CD4-positive, alpha-beta T cell treated with Interferon gamma for 1 hour (primary cell): ENCODE data around the gene TMEM141.
"Not testable (repeated sequence)": the region's sequence is repeated elsewhere in the genome, so short reads cannot be mapped to it uniquely, and the experiment has no call there.

Experiments
- DNase-seq: peaks from one replicate; pipeline ENCODE4 v3.0.0-alpha.2; 2020

Gene TMEM141

DNA sequence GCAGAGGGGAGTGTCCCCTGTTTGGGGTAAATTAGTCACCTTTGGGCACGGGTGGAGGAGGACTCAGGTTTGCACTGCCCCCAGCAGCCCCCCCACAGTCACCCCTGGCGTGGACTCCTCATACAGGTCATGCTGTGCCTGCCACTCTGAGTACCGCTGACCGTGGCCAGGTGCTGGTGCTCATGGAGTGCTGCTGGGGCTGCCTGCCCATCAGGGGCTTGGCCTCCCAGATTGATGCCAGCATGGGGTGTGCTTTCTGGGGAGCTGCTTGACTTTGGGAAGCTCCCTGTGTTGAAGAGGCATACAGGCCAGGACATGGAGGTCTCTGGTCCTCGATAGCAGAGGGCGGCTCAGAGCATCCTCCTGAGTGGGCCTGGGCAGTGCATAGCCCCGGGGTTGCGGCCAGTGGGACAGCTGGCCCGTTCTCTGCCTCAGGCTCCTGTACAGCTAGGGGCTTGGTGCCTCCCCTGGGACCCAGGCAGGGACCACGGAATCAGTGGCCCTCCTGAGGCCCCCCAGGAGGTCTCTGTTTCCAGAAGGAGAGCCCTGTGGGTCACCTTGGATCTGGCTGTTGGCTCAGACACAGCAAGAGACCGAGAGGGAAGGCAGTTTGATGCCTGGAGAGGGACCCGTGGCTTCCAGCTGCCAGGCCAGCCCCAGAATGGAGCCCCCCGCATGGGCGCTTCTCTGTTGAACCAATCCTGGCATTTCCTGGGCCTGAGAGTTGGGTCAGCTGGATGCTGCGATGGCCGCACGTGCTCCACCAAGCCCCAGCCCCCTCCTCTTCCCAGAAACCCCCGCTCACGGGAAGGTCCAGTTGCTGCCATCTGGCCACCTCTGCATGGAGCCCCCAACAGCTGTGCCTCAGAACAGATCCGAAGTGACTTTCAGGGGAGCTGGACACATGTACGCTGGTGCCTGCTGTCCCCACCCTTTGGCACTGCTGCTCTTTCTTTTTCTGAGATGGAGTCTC is 45.1 kb downstream of the TMEM141 start:
- no peak for DNase-seq

DNA sequence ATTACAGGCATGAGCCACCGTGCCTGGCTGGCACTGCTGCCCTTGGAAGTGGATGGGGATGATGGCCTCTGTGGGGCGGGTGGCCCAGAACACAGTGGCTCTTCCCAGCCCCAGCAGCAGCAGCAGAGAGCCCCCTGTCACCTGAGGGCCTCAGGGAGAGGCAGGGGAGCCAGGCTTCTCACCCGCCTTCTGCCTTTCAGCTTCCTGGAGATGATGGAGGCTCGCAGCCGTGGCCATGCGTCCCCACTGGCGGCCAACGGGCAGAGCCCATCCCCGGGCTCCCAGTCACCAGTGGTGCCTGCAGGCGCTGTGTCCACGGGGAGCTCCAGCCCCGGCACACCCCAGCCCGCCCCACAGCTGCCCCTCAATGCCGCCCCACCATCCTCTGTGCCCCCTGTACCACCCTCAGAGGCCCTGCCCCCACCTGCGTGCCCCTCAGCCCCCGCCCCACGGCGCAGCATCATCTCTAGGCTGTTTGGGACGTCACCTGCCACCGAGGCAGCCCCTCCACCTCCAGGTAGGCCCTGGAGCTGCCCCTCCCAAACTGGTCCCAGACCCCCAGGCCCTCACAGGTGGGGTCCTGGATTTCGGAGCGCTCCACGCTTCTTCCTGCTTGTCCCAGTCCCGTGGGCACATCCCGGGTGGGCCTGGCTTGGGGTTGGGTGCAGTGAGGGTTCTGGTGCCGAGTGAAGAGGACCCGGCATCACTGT is 46.2 kb downstream of the TMEM141 start:
- no peak for DNase-seq

DNA sequence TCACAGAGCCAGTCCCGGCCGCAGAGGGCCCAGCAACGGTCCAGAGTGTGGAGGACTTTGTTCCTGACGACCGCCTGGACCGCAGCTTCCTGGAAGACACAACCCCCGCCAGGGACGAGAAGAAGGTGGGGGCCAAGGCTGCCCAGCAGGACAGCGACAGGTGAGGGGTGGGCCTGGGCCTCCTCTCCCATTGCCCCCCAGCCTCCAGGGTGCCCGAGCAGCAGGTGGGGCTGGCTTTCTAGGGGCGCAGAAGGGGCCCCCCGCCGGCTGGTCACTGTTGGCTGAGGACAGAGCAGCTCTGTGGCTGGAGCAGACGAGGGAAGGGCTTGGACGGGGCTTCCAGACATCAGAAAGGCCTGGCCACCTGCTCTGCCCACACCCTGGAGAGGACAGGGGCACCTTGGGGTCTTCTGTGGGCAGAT is 46.7 kb downstream of the TMEM141 start:
- not testable (repeated sequence) for DNase-seq

DNA sequence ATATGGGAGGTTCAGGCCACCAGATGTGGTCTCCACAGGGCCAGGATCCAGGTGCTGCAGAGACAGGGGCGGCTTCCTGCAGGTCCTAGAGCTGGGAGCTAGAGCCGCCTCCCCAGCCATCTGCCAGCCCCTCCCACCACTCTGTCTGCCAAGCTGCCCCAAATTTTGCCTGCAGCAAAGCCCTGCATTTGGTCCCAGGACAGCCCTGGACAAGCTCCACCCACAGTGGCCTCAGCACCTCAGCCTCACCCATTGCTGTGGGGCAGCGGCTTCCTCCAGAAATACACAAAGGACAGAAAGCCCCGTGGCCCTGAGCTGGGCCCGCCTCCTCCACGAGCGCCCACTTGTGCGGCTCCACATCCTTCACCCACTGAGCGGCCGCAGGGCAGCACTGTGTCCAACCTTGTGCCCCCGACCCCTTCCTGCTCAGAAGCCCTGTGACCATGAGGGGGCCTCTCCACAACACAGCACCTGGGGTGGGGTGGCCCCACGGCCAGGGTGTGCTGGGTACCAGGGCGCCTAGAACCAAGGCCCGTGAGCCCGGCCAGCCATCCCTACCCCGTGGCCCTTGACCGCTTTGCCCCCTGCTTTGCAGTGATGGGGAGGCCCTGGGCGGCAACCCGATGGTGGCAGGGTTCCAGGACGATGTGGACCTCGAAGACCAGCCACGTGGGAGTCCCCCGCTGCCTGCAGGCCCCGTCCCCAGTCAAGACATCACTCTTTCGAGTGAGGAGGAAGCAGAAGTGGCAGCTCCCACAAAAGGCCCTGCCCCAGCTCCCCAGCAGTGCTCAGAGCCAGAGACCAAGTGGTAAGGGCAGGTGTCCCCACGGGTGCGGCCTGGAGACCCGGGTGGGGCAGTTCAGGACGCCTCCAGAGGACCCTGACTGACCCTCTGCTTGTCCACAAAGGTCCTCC is 47.4 kb downstream of the TMEM141 start:
- DNase-seq, result no peak

DNA sequence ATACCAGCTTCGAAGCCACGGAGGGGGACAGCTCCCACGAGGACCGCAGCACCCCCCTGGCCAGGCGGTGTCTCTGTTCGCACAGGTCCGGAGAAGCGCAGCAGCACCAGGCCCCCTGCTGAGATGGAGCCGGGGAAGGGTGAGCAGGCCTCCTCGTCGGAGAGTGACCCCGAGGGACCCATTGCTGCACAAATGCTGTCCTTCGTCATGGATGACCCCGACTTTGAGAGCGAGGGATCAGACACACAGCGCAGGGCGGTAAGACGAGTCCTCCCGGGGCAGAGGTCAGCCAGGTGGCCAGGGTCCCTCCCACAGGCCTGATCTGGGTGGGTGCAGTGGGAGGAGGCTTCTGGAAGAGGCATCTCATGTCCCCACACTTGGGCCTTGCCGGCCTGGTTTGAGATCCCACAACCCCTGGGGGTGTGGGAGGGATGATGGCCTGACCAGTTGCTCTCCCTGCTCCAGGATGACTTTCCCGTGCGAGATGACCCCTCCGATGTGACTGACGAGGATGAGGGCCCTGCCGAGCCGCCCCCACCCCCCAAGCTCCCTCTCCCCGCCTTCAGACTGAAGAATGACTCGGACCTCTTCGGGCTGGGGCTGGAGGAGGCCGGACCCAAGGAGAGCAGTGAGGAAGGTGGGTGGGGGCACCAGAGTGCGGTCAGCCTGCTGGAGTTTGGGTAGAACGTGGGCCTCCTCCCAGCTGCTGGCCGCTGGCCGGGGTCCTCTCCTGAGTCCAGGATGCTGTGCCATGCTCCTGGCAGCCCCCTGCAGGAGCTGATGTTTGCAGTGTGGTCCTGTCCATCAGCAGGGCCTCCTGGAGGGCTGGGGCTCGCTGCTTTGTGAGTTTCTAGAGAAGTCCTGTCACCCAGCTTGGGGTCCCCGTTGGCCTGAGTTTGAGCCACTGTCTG is 48.3 kb downstream of the TMEM141 start:
- no peak for DNase-seq

DNA sequence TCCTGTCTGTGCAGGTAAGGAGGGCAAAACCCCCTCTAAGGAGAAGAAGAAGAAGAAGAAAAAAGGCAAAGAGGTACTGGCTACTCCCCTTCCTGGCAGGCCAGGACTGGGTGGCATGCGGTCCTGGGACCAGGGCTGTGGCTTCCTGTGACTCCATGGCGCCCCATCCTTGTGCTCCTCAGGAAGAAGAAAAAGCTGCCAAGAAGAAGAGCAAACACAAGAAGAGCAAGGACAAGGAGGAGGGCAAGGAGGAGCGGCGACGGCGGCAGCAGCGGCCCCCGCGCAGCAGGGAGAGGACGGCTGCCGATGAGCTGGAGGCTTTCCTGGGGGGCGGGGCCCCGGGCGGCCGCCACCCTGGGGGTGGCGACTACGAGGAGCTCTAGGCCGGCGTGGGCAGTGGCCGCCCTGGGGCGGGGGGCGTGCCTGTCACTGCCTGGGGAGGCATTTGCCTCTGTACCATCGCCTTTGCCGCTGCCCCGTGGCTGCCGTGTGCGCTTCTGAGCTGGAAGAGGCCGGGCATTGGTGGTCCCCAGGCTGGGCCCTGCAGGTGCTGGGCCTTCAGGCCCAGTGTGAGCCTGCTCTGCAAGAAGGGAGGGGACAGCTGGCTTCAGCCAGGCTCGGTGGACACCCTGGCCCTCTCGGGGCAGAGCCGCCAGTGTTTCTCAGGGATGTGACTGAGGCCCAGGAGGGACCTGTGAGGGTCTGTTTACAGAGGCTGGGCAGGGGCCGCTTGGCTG is 49.2 kb downstream of the TMEM141 start:
- no peak for DNase-seq

DNA sequence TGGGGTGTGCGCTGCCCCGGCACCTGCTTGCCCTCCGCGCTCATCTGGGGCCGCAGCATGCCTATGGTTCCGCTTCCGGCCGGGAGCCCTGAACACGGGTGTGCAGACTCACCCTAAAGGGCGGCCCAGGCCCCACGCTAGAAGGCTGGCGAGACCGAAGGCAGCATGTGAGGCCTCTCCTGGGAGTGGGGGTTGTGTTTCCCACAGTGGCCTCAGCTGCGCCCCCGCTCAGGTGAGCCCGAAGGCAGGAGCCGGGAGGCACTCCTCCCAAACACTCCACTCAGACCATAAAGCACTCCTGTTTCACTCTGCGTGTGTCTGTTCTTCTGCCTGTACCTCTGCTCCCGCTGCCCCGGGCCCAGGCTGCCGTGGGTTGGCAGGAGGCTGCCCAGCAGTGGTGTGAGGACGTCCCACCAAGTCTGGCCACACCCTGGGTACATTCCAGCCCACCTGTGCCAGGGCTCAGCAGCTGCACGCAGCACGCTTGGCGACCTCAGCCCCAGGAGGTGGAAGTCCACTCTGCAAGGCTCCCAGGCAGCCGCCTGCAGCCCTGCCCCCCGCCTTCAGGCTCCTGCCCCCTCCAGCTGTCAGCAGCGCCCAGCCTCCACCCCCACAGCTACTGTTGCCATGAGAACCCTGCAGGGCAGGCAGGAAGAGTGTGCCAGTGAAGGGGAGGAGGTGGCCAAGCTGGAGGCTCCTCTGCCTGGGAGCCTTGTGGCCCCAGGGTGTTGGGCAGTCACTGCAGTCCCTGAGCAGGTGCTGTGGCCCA is 49.9 kb downstream of the TMEM141 start:
- DNase-seq, result no peak

DNA sequence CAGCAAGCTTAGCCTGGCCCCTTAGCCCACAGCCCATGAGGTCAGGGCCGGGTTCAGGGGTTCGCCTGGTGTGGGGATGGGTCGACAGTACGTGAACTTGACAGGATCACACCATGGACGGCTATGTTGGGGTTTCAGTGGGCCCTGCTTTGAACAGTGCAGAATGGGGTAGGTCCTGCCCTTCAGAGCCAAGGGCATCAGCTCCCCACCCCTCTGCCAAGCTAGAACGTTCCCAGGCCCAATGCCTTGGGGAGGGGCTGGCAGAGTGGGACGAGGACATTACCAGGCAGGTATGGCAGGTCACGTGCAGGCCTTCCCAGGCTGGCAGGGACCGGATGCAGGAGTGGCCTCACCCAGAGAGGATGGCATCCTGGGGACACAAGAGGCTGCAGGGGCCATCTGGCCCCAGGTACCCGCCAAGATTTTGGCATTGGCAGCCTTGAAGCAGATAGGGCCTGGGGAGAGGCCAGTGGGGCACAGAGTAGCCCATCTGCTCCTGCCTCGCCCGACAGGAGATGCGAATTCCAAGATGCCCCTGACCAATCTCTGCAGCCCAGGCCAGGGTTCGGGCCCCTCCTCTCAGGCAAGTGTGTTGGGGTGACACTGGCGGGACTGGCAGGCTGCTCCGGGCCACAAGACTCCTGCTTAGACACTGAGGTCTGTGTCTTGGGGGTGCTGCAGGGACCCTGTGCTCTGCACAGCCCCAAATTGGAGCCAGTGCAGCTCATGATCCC is 50.7 kb downstream of the TMEM141 start:
- DNase-seq, result not testable (repeated sequence)

DNA sequence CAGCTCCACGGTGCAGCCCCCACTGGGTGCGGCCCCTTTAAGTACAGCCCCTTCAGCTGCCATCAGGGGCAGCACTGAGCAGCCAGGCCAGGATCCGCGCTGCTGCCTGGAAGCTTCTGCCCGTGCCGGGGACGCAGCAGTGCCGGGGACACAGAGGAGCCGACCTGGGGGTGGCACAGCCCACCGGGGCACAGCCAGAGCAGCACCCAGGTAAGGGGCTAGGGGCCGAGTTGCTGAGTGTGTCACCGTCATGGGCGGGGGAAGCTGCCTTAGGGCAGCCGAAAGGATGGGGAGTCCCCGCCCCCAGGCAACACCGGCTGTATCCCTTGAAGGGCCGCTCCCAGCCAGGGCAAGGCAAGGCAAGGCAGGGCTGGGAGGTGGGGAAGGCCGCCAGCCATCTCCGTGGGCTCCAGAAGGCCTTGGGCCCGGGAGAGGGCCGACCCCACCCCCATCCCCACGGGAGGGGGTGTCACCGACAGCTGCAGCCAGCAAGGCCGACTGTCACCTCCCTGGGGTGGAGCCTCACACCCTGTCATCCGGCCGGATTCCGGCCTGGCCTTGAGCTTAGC is 51.3 kb downstream of the TMEM141 start, which contains the start of gene AJM1:
Gene AJM1 (plus strand): TSS at position 99 of the 569 bp plus-strand sequence. CDS start 1,937 bp downstream, outside the sequence.
- peak; percentile 78 for DNase-seq
